Cardiac septum (tissue), 1 donor: Measurements from ENCODE around the gene TOR1B. TPM values are rescaled to one million over a fixed set of nuclear protein-coding genes. Genes with fewer than 3 reads are reported as not detected.

Source experiments
- DNase-seq: peaks from one replicate; pipeline ENCODE4 v3.0.0-alpha.2; 2020; ENCODE audit warnings: low spot score
- intact Hi-C: fragments of 100-400 bp; cut with DNase I; formaldehyde crosslinking; loops from one replicate; pipeline ENCODE4 v1.14.0; 2022
- total RNA-seq: library from RNA; stranded (reverse); fragmentation: NEBNext Ultra II Directional; extraction: Animal tissue kit (Norgen Biotek cat#: 25700); gene quantifications from one replicate; pipeline ENCODE4 v1.2.1, GENCODE V29; 2021
- donor health status: DM: no; HTN: no; CAD: no.

The TOR1B gene
- total RNA-seq, 1 donor from 2014 or later, result 10.1 TPM

DNA sequence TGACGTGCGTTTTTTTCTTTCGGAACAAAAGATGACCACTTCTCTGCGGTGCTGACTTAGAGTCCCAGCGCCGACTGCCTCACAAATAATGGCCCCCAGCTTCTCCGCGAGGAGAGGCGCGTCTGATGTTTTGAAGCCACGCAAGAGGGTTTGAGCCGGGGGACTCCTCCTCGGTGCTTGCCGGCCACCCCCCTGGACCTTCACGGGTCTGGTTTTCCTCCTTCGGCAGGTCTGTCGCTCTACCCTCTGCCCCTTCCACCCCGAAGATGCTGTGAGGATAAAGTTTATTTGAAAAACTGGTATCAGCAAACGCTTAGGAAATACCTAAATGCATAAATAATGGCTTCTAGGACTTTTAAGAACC lies 32.9 kb downstream of the TOR1B start:
- intact Hi-C loops, result loop anchor here (1.0 kb wide), 1 partner anchor 12 kb away; the partner anchor contains the start of gene TOR1A
- DNase-seq, result no peak

DNA sequence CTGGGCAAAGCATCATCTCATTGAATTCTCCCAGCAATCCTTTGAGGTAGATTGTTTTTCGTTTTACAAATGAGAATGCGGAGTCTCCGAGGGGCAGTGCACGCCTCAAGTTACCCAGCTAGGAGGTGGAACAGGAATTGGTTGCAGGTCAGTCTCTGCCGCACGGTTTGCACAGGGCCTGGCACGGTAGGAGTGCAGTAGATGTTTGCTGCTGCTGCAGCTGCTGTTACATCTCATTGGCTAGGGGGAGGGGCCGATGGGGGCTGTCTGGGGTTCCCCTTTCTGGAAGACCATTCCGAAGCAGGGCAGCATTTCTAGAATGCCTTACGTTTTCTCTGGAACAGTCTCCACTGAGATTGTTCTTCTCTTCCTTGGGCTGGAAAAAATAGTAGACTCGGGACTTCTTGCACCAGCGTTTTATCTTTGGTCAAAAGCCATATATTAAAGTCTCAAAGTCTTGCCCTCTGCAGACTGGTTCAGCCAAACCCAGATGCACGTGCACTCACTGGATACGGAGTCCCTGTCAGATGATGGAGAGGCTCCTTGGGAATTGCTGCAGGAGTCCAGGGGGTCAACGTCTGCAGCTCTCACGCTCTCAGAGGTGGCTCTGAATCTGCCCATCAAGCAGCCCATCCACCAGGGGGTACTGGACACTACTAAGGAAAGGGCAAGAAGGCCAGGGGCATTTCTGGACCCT lies 33.5 kb downstream of the TOR1B start:
- no peak for DNase-seq
- intact Hi-C loops, result no loop called here

DNA sequence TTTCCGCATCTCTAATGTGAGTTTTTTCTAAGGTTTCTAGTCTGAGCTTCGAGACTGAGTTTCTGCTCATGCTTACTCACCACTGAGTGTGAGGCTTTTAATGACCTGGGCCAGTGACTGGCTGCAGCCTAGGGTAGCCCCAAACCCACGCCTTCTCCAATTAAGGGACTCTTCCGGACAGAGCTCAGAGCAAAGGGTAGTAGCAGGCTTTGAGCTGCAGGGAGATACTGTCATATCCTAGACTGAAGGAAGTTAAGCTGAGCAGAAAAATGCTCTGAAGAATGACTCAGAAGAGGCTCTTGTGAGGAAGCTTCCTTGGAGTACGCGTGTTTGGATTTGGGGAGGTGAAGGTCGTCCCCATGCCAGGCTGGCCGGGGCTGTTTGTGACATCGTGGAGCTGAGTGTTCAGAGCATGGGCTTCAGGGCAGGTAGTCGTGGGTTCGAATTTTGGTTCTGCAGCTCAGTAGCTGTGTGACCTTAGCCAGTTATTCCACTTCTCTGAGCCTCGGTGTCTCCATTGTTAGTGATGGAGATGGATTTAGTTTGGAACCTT lies 35.8 kb downstream of the TOR1B start:
- intact Hi-C loops, result no loop called here
- no peak for DNase-seq

DNA sequence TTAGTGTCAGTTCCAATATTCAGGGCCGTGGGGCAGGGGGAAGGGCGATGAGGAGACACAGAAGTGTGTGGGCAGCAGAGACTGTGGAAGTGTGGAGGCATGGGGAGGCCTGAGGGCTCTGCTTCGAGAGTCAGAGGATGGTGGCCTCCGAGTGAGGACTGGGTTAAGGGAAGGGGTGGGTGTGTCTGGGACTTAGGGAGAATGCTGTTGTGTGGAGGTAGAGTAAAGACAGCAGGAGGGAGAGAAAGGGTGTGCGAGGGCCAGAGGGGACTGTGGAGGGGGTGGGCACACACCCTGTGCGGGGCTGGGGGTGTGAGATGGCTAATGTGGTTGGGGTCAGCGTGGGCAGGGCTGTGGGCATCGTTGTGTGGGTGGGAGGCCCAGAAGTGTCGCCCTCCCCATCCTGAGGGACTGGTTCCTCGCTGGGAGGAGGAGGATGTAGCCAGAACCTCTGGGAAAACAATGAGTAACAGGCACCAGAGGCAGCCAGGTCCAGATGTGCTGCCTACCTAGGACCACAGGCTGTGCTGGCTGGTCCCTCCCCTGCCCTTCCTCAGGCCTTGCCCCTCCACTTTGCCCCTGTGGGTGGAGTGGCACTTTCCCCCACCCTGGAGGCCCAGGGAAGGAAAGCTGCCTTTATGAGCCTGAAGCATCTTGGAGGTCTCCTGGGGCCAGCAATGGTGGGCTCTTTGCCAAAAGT lies 36.5 kb downstream of the TOR1B start:
- DNase-seq, result no peak
- intact Hi-C loops, result no loop called here

DNA sequence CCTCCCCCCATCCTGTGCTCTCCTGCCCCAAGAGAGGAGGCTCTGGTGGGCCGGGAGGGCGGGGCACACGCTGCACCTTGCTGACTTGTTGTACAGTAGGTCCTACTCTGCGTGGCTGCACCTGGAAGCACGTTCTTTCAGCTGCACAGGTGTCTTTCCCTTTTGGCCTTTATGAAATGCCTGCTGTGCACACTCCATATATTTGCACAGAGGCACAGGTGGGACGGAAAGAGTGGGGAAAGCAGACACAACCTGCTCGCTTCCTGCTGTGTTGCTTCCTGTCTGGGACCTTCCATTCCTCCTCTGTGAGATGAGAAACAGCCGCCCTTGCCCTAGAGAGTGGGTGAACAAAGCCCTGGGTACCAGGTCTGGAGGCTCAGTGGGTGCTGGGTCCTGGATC lies 37.0 kb downstream of the TOR1B start:
- intact Hi-C loops, result no loop called here

DNA sequence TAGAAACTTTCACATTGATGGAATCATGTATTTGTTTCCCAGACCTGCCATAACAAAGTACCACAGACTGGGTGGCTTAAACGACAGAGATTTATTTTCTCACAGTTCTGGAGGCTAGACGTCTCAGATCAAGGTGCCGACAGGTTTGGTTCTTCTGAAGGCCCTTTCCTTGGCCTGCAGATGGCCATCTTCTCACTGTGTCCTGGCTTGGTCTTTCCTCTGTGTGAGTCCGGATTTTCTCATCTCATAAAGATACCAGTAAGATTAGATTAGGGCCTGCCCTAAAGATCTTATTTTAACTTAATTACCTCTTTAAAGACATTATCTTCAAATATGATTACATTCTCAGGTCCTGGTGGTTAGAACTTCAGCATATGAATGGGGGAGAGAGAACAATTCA lies 38.1 kb downstream of the TOR1B start:
- no peak for DNase-seq
- intact Hi-C loops, result no loop called here

More for the DNA sequence above, 37.0 kb downstream of the TOR1B start:
- DNase-seq, result no peak

DNA sequence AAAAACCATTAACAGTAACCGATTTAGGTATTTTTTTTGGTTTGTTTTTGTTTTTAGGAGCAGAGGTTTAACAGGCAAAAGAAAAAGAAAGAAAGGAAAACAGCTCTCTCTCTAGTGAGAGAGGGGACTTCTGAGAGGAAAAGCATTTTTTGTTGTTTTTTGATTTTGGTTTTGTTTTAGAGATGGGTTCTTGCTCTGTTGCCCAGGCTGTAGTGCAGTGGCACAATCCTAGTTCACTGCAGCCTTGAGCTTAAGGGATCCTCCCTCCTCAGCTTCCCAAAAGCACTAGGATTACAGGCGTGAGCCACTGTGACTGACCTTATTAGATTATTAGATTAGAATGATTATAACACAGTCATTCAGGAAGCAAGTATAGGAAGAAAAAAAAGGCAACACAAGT lies 42.4 kb downstream of the TOR1B start:
- intact Hi-C loops, result no loop called here
- DNase-seq, result no peak

DNA sequence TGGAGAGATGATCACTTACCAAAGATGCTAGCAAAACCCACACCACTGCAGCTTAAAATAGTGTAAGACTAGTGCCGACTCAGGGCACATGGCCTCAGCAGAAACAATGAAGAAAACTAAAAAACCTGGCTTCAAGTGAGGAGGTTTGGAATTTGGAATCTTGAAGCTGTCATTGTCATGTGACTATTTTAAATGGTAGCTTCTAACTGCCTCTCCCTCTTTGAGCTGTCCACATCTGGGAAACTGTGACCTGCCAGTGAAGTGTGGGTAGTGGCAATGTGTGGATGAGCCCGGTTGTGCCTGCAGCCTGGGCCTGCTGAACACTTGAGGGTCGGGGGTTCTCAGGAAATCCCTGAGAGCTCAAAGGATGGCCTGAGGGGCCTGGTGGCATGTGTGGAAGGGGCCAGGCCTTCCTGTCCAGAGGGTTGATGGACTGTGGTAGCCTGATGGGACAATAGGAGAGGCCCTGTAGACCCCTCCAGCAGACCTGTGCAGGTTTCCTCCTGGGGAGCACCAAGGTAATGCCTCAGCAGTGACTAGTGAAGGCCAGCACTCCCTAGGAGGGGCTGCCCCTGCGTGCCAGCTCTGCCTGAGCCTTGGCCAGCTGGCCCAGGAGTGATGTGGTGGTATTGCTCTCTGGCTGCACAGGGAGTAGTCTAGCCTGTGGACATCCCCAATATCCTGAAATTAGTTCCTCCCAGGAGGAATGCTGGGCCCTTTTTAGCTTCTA lies 45.9 kb downstream of the TOR1B start:
- intact Hi-C loops, result no loop called here
- no peak for DNase-seq

DNA sequence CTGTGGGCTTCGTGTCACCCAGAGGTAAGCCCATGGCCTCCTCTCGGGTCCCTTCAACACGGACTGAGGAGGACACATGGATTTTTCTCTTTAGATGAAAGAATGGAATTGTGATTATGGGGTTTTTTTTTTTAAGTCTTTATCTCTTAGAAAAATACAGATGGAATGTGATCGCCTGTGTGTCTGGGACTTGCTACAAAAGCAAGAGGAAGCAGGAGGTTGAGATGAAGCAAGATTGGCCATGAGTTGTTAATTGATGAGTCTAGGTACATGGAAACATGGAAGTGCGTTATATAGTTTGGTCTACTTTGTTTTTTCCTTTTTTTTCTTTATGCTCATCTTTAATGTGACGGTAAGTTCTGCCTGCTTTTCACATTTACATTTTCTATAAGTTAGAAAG lies 46.9 kb downstream of the TOR1B start:
- intact Hi-C loops, result no loop called here
- no peak for DNase-seq

DNA sequence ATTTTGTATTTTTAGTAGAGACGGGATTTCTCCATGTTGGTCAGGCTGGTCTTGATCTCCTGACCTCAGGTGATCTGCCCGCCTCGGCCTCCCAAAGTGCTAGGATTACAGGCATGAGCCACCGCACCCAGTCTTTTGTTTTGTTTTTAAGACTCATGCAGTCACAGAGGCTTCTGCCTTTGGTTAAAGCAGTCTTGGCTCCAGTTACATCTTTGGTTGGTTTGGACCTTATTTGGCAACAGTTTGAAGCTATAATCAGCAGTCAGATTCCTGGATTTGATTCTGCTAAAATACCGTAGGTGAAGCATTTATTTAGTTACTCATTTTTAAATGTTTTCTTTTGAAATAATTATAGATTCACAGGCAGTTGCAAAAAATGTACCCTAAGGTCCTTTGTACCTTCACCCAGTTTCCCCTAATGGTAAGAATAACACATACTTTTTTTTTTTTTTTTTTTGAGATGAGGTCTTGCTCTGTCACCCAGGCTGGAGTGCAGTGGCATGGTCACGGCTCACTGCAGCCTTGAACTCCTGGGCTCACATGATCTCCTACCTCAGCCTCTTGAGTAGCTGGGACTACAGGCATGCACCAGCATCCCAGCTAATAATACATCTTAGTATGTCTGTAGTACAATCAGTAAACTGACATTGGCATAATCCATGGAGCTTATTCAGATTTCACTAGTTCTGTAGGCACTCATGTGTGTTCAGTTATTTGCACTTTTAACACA lies 48.0 kb downstream of the TOR1B start:
- no peak for DNase-seq
- intact Hi-C loops, result no loop called here

DNA sequence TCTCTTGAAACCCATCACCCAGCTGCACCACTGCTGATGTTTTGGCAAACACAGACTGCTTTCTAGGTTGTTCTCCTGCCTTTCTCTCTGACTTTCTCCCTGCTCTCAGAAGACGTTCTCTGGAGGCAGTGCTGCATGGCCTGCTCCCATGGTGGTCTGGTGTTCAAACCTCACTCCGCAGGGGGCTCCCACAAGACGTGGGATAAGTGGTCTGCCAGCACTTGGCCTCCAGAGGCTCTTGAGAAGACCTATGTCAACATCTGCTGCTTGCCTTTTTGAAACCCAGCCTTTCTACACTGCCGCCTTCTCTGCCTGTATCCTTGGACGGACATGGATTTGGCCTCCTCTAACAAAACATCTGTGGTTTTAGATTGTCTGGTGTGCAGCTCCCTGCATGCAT lies 48.8 kb downstream of the TOR1B start:
- intact Hi-C loops, result no loop called here
- no peak for DNase-seq

DNA sequence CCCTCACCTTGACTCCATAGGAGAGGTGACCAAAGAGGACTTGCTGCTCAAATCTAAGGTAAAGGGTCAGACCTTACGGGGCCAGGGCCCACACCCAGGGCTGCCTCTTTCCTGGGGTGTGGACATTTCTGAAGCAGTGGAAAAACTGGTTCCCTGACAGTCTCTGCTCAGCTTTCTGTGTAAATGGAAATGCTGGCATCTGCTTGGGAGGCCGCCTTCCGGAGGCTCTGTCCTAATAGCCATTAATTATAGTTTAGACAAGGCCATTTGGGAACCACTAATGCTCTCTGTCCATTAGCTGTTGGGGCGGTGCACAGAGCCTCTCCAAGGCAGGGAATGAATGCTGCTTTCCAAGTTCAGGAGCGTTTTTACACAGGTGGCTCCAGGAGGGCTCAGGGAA lies 49.6 kb downstream of the TOR1B start:
- intact Hi-C loops, result no loop called here
- DNase-seq, result no peak

DNA sequence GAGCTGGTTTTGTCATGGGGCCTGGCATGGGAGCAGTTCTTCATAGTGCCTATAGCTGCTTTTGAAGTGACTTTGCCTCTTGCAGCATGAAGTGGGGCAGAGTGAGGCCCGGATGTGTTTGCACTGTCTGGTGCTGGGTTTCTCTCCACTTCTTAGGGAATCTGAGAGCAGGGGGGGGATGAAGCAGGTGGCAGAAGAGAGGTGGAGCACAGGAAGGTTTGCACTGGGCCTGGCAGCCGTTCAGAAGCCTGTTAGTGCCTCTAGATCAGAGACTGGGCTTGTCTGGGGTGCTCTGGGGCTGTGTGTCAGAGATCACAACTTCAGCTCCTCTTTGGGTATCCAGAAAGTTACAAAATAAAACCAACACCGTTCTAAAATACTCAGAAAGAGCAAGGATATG lies 50.6 kb downstream of the TOR1B start:
- intact Hi-C loops, result no loop called here
- DNase-seq, result no peak

DNA sequence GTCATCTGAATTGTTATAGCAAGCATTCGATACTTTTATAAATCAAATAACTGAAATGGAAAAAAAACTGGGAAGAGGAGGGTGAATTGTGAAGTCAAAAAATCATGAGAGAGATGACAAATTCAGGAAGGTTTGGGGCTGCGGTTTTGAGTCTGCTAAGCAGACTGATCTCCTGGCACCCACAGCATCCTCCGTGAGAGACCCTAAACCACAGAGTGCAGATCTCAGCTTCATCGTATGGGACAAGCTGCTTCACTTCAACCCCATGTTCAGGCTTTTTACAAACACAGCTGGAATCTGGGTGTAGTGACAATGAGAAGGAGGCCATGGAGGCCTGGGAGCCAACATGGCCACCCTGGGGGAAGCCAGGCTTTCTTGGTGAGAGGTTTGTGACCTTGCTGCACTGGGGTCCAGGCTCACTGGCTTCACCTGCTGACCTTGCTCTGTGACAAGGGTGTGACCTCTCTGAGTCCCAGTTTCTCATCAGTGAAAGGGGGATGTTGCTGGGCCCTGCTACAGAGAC lies 51.7 kb downstream of the TOR1B start:
- intact Hi-C loops, result no loop called here
- DNase-seq, result no peak

DNA sequence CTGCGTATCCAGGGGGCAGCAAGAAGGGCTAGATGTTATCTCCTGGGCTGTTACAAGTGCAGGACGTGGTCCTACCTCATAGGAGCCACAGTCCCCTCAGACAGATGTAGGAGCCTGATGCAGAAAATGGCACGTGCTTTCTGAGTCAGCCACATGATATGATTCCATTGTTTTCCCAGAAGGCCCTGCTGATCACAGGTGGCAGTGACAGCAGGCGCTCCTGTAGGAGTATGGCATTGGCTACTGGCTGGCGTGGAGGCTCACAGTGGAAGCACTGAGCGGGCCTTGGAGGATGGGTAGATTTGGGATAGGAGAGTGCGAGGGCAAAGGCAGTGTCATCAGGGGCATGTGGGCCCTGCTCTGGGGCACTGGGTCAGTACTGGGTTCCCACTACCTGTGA lies 54.2 kb downstream of the TOR1B start:
- intact Hi-C loops, result no loop called here
- no peak for DNase-seq

DNA sequence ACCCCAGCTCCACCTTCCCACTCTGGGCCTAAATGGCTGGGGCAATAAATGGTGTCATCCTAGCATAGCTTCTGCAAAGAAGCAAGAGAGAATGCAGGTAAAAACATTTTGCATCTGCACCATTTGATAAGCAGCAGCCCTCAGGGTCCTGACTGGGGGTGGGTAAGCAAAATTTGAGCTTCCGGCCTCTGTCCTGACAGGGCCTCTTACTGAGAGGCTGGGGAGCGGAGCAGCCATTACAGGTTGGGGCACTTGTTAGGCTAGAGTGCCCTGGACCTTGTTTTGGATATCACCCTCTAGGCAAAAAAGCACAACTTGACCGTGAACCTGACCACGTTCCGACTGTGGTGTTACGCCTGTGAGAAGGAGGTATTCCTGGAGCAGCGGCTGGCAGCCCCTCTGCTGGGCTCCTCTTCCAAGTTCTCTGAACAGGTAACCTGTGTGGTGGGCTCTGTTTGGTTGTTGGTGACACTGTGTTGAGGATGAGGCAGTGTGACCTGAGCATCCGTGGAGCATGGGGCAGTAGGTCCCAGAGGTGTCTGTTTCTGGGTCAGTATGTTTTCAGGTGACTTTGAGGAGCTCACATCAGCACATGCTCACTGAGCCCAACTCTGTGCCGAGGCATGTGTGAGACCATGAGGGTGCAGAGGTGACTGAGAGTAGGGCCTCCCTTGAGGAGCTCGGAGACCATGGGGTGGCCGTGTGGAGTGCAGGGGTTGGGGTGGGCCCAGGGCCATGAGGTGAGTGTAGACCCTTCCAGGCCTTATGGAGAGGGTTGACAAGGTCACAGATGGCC lies 55.4 kb downstream of the TOR1B start:
- intact Hi-C loops, result no loop called here

More for the DNA sequence above, 55.4 kb downstream of the TOR1B start:
- DNase-seq, result no peak
